ENCODE measurements around the gene YEATS2.

GRCh38 chr3:183819831-183820230 lies 122.2 kb downstream of the YEATS2 start:
- TF ChIP-seq POLR2A (IDR thresholded peaks at IDR 0.05) (no peak), CTCF (IDR thresholded peaks at IDR 0.05) (no peak)

Measured in stomach (tissue), 4 donors.